M059J (cell line): ENCODE measurements around the gene SLC16A6. TPM values are rescaled to one million over a fixed set of nuclear protein-coding genes. Genes with fewer than 3 reads are reported as not detected.
"Not testable (repeated sequence)": the region's sequence is repeated elsewhere in the genome, so short reads cannot be mapped to it uniquely, and the experiment has no call there.

ENCODE experiments used
- DNase-seq: peaks from one replicate; pipeline ENCODE4 v3.0.0-alpha.2; 2012; ENCODE audit warnings: low read depth
- total RNA-seq: library from RNA; depleted of rRNA; stranded (reverse); fragments of >200 nt; shearing (Covaris generic); gene quantifications from 2 replicates; pipeline ENCODE4 v1.2.3, GENCODE V29; 2014; rRNA removed

SLC16A6 gene
- total RNA-seq, 1 experiment from 2014 or later, result 0.20 TPM

DNA sequence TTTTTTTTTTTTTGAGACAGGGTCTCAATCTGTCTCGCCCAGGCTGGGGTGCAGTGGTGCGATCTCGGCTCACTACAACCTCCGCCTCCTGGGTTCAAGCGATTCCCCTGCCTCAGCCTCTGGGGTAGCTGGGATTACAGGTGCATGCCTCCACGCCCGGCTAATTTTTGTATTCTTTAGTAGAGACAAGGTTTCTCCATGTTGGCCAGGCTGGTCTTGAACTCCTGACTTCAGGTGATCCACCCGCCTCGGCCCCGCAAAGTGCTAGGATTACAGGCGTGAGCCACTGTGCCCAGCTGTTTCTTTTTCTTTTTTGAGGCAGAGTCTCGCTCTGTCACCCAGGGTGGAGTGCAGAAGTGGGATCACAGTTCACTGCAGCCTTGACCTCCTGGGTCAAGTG lies 70.1 kb downstream of the SLC16A6 start:
- not testable (repeated sequence) for DNase-seq

DNA sequence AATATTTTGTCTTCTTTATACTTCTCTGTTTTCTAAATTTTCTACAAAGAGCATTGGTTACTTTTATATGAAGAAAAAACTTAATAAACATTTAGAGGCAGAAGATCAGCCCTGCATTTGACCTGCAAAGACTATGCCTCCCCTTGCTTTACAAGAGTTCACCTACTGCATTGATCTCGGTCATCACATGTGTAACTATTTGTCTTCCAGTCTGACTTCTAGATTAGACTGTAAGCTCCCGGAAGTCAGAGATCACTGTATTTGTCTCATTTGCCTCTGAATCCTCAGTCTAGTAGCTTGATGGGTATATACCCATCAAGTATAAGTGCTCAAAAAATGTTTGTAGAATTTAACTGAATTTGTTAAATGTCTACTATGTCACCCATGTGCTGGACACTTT lies 70.7 kb downstream of the SLC16A6 start:
- not testable (repeated sequence) for DNase-seq

DNA sequence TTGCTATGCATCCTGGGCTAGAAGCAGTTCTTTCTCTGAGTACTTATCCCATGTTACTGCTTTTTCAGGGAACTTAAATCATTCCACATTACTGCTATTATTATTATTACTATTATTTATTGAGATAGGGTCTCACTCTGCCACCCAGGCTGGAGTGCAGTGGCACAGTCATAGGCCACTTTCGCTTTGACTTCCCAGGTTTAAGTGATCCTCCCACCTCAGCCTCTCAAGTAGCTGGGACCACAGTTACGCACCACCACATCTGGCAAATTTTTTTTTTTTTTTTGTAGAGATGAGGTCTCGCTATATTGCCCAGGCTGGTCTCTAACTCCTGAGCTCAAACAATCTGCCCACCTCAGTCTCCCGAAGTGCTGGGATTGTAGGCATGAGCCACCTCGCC lies 71.5 kb downstream of the SLC16A6 start:
- not testable (repeated sequence) for DNase-seq

Other genes with a start within 250 kb of the SLC16A6 start
- 96.3 and 118 TPM in 2 replicates for gene AMZ2, start 43.1 kb downstream of the SLC16A6 start, total RNA-seq
- 0.86 and 3.5 TPM in 2 replicates for gene ARSG, start 368 bp upstream of the SLC16A6 start, total RNA-seq
- 32.8 and 36.0 TPM in 2 replicates for gene WIPI1, start 166.4 kb upstream of the SLC16A6 start, total RNA-seq
- gene PRKAR1A, start 221.3 kb upstream of the SLC16A6 start, total RNA-seq, result 152 and 182 TPM in 2 replicates